HEK293 (cell line): ENCODE data around the gene XYLB.

Experiments
- EGR2 ChIP-seq: fragments of 450-650 bp; formaldehyde crosslinking; IDR thresholded peaks from 2 replicates; pipeline ENCODE4 v1.5.1; 2016; ENCODE audit warnings: low read depth, missing biosample characterization, missing genetic modification characterization
- IKZF3 ChIP-seq: fragments of 450-650 bp; IDR thresholded peaks from 2 replicates; pipeline ENCODE4 v1.5.0; 2018; ENCODE audit warnings: missing biosample characterization, mild to moderate bottlenecking, missing genetic modification characterization, moderate library complexity
- KLF9 ChIP-seq: fragments of 450-650 bp; formaldehyde crosslinking; IDR thresholded peaks from 2 replicates; pipeline ENCODE4 v1.5.1; 2016; ENCODE audit warnings: missing biosample characterization, missing genetic modification characterization, low read depth
- REPIN1 ChIP-seq: fragments of 450-650 bp; formaldehyde crosslinking; IDR thresholded peaks from 2 replicates; pipeline ENCODE4 v1.5.1; 2017; ENCODE audit warnings: missing biosample characterization, missing genetic modification characterization, low read depth
- SALL2 ChIP-seq: fragments of 450-650 bp; formaldehyde crosslinking; IDR thresholded peaks from 2 replicates; pipeline ENCODE4 v1.5.0; 2017; ENCODE audit warnings: missing biosample characterization, mild to moderate bottlenecking, missing genetic modification characterization, borderline replicate concordance
- SP2 ChIP-seq: fragments of 450-650 bp; formaldehyde crosslinking; IDR thresholded peaks from 2 replicates; pipeline ENCODE4 v1.5.1; 2016; ENCODE audit warnings: missing biosample characterization, missing genetic modification characterization
- SP3 ChIP-seq: fragments of 450-650 bp; formaldehyde crosslinking; IDR thresholded peaks from 2 replicates; pipeline ENCODE4 v1.5.1; 2016; ENCODE audit warnings: missing biosample characterization, missing genetic modification characterization
- ZBTB20 ChIP-seq: fragments of 450-650 bp; formaldehyde crosslinking; IDR thresholded peaks from 2 replicates; pipeline ENCODE4 v1.5.1; 2016; ENCODE audit warnings: missing biosample characterization, missing genetic modification characterization
- ZFHX2 ChIP-seq: fragments of 450-650 bp; formaldehyde crosslinking; conservative IDR thresholded peaks from 2 replicates; pipeline ENCODE4 v1.5.1; 2016; ENCODE audit warnings: missing biosample characterization, missing genetic modification characterization
- ZFP37 ChIP-seq: fragments of 450-650 bp; formaldehyde crosslinking; IDR thresholded peaks from 2 replicates; pipeline ENCODE4 v1.5.1; 2016; ENCODE audit warnings: missing biosample characterization, missing genetic modification characterization
- ZNF133 ChIP-seq: fragments of 450-650 bp; formaldehyde crosslinking; IDR thresholded peaks from 2 replicates; pipeline ENCODE4 v1.5.1; 2016; ENCODE audit warnings: missing biosample characterization, missing genetic modification characterization
- ZNF169 ChIP-seq: fragments of 450-650 bp; formaldehyde crosslinking; IDR thresholded peaks from 2 replicates; pipeline ENCODE4 v1.5.1; 2016; ENCODE audit warnings: missing biosample characterization, missing genetic modification characterization
- ZNF248 ChIP-seq: fragments of 450-650 bp; formaldehyde crosslinking; IDR thresholded peaks from 2 replicates; pipeline ENCODE4 v1.5.1; 2017; ENCODE audit warnings: missing biosample characterization, missing genetic modification characterization
- ZNF324 ChIP-seq: fragments of 450-650 bp; formaldehyde crosslinking; IDR thresholded peaks from 2 replicates; pipeline ENCODE4 v1.5.1; 2016; ENCODE audit warnings: missing biosample characterization, missing genetic modification characterization
- ZNF350 ChIP-seq: fragments of 450-650 bp; formaldehyde crosslinking; IDR thresholded peaks from 2 replicates; pipeline ENCODE4 v1.5.0; 2017; ENCODE audit warnings: missing biosample characterization, mild to moderate bottlenecking, missing genetic modification characterization
- ZNF354C ChIP-seq: fragments of 450-650 bp; formaldehyde crosslinking; IDR thresholded peaks from 2 replicates; pipeline ENCODE4 v1.5.1; 2016; ENCODE audit warnings: missing biosample characterization, missing genetic modification characterization, low read depth, borderline replicate concordance
- ZNF501 ChIP-seq: fragments of 450-650 bp; formaldehyde crosslinking; IDR thresholded peaks from 2 replicates; pipeline ENCODE4 v1.5.1; 2016; ENCODE audit warnings: missing biosample characterization, missing genetic modification characterization
- ZNF548 ChIP-seq: fragments of 450-650 bp; formaldehyde crosslinking; IDR thresholded peaks from 2 replicates; pipeline ENCODE4 v1.5.1; 2016; ENCODE audit warnings: missing biosample characterization, missing genetic modification characterization
- ZNF549 ChIP-seq: fragments of 450-650 bp; IDR thresholded peaks from 2 replicates; pipeline ENCODE4 v1.5.1; 2018; ENCODE audit warnings: missing biosample characterization, missing genetic modification characterization, mild to moderate bottlenecking, inconsistent platforms, moderate library complexity
- ZNF629 ChIP-seq: fragments of 450-650 bp; formaldehyde crosslinking; IDR thresholded peaks from 2 replicates; pipeline ENCODE4 v1.5.1; 2017; ENCODE audit warnings: missing biosample characterization, missing genetic modification characterization
- ZNF654 ChIP-seq: fragments of 450-650 bp; formaldehyde crosslinking; IDR thresholded peaks from 2 replicates; pipeline ENCODE4 v1.5.1; 2016; ENCODE audit warnings: low read depth, missing biosample characterization, missing genetic modification characterization
- ZNF747 ChIP-seq: fragments of 450-650 bp; formaldehyde crosslinking; IDR thresholded peaks from 2 replicates; pipeline ENCODE4 v1.5.1; 2016; ENCODE audit warnings: missing biosample characterization, missing genetic modification characterization
- ZNF830 ChIP-seq: fragments of 450-650 bp; IDR thresholded peaks from 2 replicates; pipeline ENCODE4 v1.5.0; 2018; ENCODE audit warnings: missing biosample characterization, missing genetic modification characterization, low read depth, mild to moderate bottlenecking, moderate library complexity
- TF ChIP-seq, protein P1 (sequence below): fragments of 450-650 bp; formaldehyde crosslinking; IDR thresholded peaks from 2 replicates; pipeline ENCODE4 v1.5.1; 2016; ENCODE audit warnings: missing biosample characterization, missing genetic modification characterization
- TF ChIP-seq, protein P2 (sequence below): fragments of 450-650 bp; formaldehyde crosslinking; IDR thresholded peaks from 2 replicates; pipeline ENCODE4 v1.5.1; 2017; ENCODE audit warnings: missing biosample characterization, missing genetic modification characterization
- TF ChIP-seq, protein P3 (sequence below): fragments of 450-650 bp; formaldehyde crosslinking; IDR thresholded peaks from 2 replicates; pipeline ENCODE4 v1.5.1; 2016; ENCODE audit warnings: missing biosample characterization, missing genetic modification characterization, borderline replicate concordance
- TF ChIP-seq, protein P4 (sequence below): fragments of 450-650 bp; formaldehyde crosslinking; IDR thresholded peaks from 2 replicates; pipeline ENCODE4 v1.5.1; 2016; ENCODE audit warnings: missing biosample characterization, missing genetic modification characterization
- TF ChIP-seq, protein P5 (sequence below): fragments of 450-650 bp; formaldehyde crosslinking; IDR thresholded peaks from 2 replicates; pipeline ENCODE4 v1.5.1; 2016; ENCODE audit warnings: missing biosample characterization, missing genetic modification characterization
- TF ChIP-seq, protein P6 (sequence below): fragments of 450-650 bp; formaldehyde crosslinking; optimal IDR thresholded peaks from 2 replicates; pipeline ENCODE3; 2016; ENCODE audit warnings: missing biosample characterization, mild to moderate bottlenecking, missing genetic modification characterization

XYLB gene

DNA sequence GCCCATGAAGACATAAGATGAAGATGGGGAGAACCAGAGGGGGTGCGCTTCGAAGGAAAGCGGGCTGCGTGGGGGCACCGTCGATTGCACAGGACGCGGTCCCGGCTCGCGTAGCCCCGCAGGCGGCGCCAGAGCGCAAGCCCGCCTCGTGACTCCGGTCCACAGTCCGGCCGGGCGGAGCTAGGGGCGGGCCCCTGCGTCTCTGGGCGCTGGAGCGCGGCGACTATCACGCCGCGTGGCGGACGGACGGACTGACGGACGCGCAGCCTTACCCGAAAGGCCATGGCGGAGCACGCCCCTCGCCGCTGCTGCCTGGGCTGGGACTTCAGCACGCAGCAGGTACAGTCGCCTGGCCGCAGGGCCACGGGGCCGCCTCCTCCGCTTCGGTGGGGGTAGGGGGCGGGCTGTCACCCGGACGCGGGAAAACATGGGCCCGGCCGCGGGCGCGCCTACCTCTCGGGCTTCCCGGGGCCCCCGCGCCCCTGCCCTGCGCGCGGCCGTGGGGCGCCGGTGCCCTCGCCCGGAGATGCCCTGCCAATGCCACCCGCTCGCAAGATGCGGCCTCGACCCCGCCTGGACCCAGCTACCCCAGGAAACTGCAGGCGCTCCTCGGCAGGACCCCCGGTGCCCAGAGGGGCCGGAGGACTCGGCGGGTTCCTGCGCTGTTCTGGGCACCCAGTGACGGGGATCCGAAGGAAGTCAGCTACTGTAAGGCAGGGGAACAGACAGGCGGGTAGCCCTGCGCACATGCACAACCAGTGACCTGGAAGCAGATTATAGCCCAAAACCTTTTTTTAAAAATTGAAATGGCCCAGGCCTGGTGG, at the start of gene XYLB (continued):
- TF ChIP-seq, protein P1, sequence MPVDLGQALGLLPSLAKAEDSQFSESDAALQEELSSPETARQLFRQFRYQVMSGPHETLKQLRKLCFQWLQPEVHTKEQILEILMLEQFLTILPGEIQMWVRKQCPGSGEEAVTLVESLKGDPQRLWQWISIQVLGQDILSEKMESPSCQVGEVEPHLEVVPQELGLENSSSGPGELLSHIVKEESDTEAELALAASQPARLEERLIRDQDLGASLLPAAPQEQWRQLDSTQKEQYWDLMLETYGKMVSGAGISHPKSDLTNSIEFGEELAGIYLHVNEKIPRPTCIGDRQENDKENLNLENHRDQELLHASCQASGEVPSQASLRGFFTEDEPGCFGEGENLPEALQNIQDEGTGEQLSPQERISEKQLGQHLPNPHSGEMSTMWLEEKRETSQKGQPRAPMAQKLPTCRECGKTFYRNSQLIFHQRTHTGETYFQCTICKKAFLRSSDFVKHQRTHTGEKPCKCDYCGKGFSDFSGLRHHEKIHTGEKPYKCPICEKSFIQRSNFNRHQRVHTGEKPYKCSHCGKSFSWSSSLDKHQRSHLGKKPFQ (tag by site-specific recombination): no peak
- TF ChIP-seq ZNF548 (tag by site-specific recombination) (no peak), ZFP37 (tag by site-specific recombination) (0 out of 2 replicates have a peak, but pooled peaks have one; percentile 19), EGR2 (tag by site-specific recombination) (0 out of 2 replicates have a peak, but pooled peaks have one; percentile 18), ZNF248 (tag by site-specific recombination) (no peak), ZNF747 (no peak), ZNF629 (tag by site-specific recombination) (peak; percentile 27; the same call in 1 of the 2 replicates), ZNF169 (tag by site-specific recombination) (no peak), ZNF830 (tag by site-specific recombination) (no peak), IKZF3 (no peak), SP3 (tag by site-specific recombination) (peak; percentile 83), ZNF354C (tag by site-specific recombination) (no peak), SALL2 (tag by site-specific recombination) (no peak), REPIN1 (tag by site-specific recombination) (no peak), KLF9 (tag by site-specific recombination) (peak; percentile 87), ZBTB20 (tag by site-specific recombination) (peak; percentile 91), ZNF549 (no peak), ZNF350 (tag by site-specific recombination) (no peak), ZNF133 (peak; percentile 11; the same call in 1 of the 2 replicates), ZNF501 (peak; percentile 60), ZFHX2 (tag by site-specific recombination) (peak; percentile 45), SP2 (tag by site-specific recombination) (peak; percentile 85), ZNF654 (no peak), ZNF324 (peak; percentile 60; the same call in 1 of the 2 replicates)
- TF ChIP-seq, protein P2, sequence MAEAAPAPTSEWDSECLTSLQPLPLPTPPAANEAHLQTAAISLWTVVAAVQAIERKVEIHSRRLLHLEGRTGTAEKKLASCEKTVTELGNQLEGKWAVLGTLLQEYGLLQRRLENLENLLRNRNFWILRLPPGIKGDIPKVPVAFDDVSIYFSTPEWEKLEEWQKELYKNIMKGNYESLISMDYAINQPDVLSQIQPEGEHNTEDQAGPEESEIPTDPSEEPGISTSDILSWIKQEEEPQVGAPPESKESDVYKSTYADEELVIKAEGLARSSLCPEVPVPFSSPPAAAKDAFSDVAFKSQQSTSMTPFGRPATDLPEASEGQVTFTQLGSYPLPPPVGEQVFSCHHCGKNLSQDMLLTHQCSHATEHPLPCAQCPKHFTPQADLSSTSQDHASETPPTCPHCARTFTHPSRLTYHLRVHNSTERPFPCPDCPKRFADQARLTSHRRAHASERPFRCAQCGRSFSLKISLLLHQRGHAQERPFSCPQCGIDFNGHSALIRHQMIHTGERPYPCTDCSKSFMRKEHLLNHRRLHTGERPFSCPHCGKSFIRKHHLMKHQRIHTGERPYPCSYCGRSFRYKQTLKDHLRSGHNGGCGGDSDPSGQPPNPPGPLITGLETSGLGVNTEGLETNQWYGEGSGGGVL: peak; percentile 78
- TF ChIP-seq, protein P3, sequence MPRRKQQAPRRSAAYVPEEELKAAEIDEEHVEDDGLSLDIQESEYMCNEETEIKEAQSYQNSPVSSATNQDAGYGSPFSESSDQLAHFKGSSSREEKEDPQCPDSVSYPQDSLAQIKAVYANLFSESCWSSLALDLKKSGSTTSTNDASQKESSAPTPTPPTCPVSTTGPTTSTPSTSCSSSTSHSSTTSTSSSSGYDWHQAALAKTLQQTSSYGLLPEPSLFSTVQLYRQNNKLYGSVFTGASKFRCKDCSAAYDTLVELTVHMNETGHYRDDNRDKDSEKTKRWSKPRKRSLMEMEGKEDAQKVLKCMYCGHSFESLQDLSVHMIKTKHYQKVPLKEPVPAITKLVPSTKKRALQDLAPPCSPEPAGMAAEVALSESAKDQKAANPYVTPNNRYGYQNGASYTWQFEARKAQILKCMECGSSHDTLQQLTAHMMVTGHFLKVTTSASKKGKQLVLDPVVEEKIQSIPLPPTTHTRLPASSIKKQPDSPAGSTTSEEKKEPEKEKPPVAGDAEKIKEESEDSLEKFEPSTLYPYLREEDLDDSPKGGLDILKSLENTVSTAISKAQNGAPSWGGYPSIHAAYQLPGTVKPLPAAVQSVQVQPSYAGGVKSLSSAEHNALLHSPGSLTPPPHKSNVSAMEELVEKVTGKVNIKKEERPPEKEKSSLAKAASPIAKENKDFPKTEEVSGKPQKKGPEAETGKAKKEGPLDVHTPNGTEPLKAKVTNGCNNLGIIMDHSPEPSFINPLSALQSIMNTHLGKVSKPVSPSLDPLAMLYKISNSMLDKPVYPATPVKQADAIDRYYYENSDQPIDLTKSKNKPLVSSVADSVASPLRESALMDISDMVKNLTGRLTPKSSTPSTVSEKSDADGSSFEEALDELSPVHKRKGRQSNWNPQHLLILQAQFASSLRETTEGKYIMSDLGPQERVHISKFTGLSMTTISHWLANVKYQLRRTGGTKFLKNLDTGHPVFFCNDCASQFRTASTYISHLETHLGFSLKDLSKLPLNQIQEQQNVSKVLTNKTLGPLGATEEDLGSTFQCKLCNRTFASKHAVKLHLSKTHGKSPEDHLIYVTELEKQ (tag by site-specific recombination): no peak; the same call in 1 of the 2 replicates
- TF ChIP-seq, protein P4, sequence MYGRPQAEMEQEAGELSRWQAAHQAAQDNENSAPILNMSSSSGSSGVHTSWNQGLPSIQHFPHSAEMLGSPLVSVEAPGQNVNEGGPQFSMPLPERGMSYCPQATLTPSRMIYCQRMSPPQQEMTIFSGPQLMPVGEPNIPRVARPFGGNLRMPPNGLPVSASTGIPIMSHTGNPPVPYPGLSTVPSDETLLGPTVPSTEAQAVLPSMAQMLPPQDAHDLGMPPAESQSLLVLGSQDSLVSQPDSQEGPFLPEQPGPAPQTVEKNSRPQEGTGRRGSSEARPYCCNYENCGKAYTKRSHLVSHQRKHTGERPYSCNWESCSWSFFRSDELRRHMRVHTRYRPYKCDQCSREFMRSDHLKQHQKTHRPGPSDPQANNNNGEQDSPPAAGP (tag by site-specific recombination): peak; percentile 53; the same call in 1 of the 2 replicates
- TF ChIP-seq, protein P5, sequence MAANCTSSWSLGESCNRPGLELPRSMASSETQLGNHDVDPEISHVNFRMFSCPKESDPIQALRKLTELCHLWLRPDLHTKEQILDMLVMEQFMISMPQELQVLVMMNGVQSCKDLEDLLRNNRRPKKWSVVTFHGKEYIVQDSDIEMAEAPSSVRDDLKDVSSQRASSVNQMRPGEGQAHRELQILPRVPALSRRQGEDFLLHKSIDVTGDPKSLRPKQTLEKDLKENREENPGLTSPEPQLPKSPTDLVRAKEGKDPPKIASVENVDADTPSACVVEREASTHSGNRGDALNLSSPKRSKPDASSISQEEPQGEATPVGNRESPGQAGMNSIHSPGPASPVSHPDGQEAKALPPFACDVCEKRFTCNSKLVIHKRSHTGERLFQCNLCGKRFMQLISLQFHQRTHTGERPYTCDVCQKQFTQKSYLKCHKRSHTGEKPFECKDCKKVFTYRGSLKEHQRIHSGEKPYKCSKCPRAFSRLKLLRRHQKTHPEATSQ: no peak
- TF ChIP-seq, protein P6, sequence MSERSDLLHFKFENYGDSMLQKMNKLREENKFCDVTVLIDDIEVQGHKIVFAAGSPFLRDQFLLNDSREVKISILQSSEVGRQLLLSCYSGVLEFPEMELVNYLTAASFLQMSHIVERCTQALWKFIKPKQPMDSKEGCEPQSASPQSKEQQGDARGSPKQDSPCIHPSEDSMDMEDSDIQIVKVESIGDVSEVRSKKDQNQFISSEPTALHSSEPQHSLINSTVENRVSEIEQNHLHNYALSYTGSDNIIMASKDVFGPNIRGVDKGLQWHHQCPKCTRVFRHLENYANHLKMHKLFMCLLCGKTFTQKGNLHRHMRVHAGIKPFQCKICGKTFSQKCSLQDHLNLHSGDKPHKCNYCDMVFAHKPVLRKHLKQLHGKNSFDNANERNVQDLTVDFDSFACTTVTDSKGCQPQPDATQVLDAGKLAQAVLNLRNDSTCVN (tag by site-specific recombination): peak; percentile 94
